Measurements from ENCODE around the gene GLCCI1.

Gene GLCCI1

DNA sequence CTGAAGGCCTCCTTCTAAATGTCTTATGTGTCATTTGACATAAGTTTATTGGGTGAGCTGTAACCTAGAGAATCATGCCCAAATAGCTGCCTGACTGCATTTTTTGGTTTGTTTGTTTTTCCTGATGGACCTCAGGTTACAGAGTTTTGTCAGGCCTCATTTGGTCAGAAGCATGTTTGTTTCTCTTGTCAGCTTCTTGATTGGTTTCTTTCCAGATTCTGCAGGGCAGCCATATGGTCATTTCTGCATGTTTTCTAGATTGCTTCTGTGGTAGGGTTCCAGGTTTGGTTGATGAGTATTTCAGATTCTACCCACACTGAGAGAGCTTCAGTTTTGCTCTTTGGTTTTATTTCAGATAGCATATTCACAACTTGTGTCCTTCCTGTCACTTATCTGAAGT is 28.0 kb downstream of the GLCCI1 start:
- TF ChIP-seq CTCF (IDR thresholded peaks at IDR 0.05; ENCODE audit: low read depth, low read length): no peak
- no peak overlapping the region for H3K4me3 ChIP-seq (ENCODE audit: low read depth, low read length)
- H3K4me1 ChIP-seq: no peaks in the 10 kb centered on the region
- no peaks in the 10 kb centered on the region for H3K9me3 ChIP-seq
- DNase-seq: no peak
- H3K27me3 ChIP-seq: no peaks in the 10 kb centered on the region
- peaks cover 3% of the 10 kb centered on the region; the same call in 1 of the 2 replicates for H3K36me3 ChIP-seq

GRCh38 chr7:8000315-8000941 is 31.8 kb downstream of the GLCCI1 start:
- no peaks in the 10 kb centered on the region for H3K9me3 ChIP-seq
- H3K4me1 ChIP-seq: no peaks in the 10 kb centered on the region
- DNase-seq: no peak
- no peaks in the 10 kb centered on the region for H3K27me3 ChIP-seq
- H3K36me3 ChIP-seq: peaks cover 11% of the 10 kb centered on the region
- no peak overlapping the region for H3K4me3 ChIP-seq (ENCODE audit: low read depth, low read length)
- TF ChIP-seq CTCF (IDR thresholded peaks at IDR 0.05; ENCODE audit: low read depth, low read length): no peak

DNA sequence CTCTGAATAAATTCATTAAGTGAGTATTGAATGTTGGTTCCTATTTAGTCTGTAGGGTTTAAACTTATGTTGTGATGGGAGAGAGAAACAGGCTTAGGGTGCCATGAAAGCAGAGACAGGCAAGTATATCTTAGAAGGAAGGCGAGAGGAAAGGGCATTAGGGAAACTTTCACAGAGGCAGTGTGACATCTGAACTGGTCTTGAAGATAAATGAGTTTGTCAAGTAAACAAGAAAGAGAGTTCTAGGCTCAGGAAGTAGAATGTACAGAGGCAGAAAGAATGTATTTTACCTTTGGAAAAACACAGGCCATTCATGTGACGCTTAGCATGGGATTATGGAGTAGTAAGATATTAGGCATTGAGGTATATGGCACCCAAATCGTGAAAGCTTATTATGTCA is 34.5 kb downstream of the GLCCI1 start:
- TF ChIP-seq CTCF (IDR thresholded peaks at IDR 0.05; ENCODE audit: low read depth, low read length): no peak
- H3K36me3 ChIP-seq: peaks cover 34% of the 10 kb centered on the region
- no peak for DNase-seq
- no peaks in the 10 kb centered on the region for H3K27me3 ChIP-seq
- no peak overlapping the region for H3K4me3 ChIP-seq (ENCODE audit: low read depth, low read length)
- H3K4me1 ChIP-seq: no peaks in the 10 kb centered on the region
- H3K9me3 ChIP-seq: no peaks in the 10 kb centered on the region

DNA sequence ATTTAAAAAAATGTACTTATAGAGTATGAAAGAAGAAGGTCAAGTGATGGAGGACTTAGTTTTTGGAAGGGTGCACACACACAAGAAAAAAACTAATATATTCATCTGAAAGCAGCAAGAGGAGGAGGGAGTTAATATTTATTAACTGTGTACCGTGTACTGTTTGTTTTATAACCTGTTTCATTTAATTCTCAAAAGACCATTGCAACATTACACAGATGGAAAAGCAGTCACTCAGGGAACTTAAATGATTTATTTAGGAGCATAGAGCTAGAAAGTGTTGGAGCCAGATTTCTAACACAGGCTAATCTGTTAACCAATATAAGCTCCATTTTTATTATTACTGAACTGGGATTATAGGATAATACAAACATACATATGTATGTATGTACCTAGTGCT is 36.7 kb downstream of the GLCCI1 start:
- DNase-seq: no peak
- no peaks in the 10 kb centered on the region for H3K4me1 ChIP-seq
- H3K36me3 ChIP-seq: peaks cover 43% of the 10 kb centered on the region
- no peak overlapping the region for H3K4me3 ChIP-seq (ENCODE audit: low read depth, low read length)
- H3K9me3 ChIP-seq: no peaks in the 10 kb centered on the region
- H3K27me3 ChIP-seq: no peaks in the 10 kb centered on the region
- TF ChIP-seq CTCF (IDR thresholded peaks at IDR 0.05; ENCODE audit: low read depth, low read length): no peak

DNA sequence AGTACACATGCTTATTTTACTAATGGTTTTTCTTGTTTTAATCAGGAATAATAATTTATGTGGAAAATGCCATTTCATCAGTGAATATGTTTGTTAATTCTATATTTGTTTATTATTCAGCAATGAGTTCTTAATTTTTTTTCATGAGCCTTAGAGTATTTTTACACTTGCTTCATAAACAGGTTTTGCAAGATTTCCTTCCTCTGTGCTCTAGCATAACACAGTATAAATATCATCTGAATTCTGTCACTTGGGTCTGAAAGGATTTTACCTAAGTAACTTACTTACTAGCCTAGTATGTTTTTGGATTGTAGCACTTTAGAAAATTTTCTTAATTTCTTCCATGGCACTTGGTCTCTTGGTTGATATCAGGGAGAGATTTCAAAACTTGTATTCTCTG is 45.8 kb downstream of the GLCCI1 start:
- DNase-seq: no peak
- Histone ChIP-seq H3K27me3 (no peaks in the 10 kb centered on the region), H3K4me3 (ENCODE audit: low read depth, low read length) (no peak overlapping the region), H3K4me1 (0 out of 2 replicates have a peak, but pooled peaks cover 3% of the 10 kb centered on the region), H3K9me3 (peaks cover 3% of the 10 kb centered on the region; the same call in 1 of the 2 replicates), H3K36me3 (peaks cover 31% of the 10 kb centered on the region)
- TF ChIP-seq CTCF (IDR thresholded peaks at IDR 0.05; ENCODE audit: low read depth, low read length): no peak

GRCh38 chr7:8015100-8015745 is 46.6 kb downstream of the GLCCI1 start:
- H3K9me3 ChIP-seq: peaks cover 3% of the 10 kb centered on the region; the same call in 1 of the 2 replicates
- H3K36me3 ChIP-seq: peaks cover 33% of the 10 kb centered on the region
- no peak overlapping the region for H3K4me3 ChIP-seq (ENCODE audit: low read depth, low read length)
- no peak for DNase-seq
- TF ChIP-seq CTCF (IDR thresholded peaks at IDR 0.05; ENCODE audit: low read depth, low read length): no peak
- no peaks in the 10 kb centered on the region for H3K27me3 ChIP-seq
- 0 out of 2 replicates have a peak, but pooled peaks cover 3% of the 10 kb centered on the region for H3K4me1 ChIP-seq

Data from BE2C (cell line).